ENCODE data around the gene EVL.
"Not testable (repeated sequence)": the region's sequence is repeated elsewhere in the genome, so short reads cannot be mapped to it uniquely, and the experiment has no call there.

Gene EVL

GRCh38 chr14:100157548-100158232 is 92.5 kb downstream of the EVL start:
- not testable (repeated sequence) for DNase-seq (ENCODE audit: low spot score in 2 of 2); H3K36me3 Mint-ChIP-seq; H3K9me3 Mint-ChIP-seq; H3K27me3 Mint-ChIP-seq
- H3K4me3 Mint-ChIP-seq, result peak overlapping the region; percentile 77
- peak overlapping the region; percentile 76 for H3K27ac Mint-ChIP-seq
- ATAC-seq (ENCODE audit: low read depth), result peak; percentile 42
- peaks cover 23% of the 10 kb centered on the region for H3K4me1 Mint-ChIP-seq

GRCh38 chr14:100158566-100159093 is 93.4 kb downstream of the EVL start:
- H3K27ac Mint-ChIP-seq, result no peak overlapping the region
- no peaks in the 10 kb centered on the region for H3K27me3 Mint-ChIP-seq
- DNase-seq (ENCODE audit: low spot score in 2 of 2), result peak in 1 of 2 donors; percentile 40

GRCh38 chr14:100159094-100159864 is 94.1 kb downstream of the EVL start, which contains the start of gene DEGS2:
DEGS2 (minus strand) TSS chr14:100159645; CDS start chr14:100159587, 58 bp downstream.
- H3K27ac Mint-ChIP-seq, result no peak within 1 kb of the TSS
- peaks cover 5% of the 10 kb centered on the region for H3K9me3 Mint-ChIP-seq
- no peaks in the 10 kb centered on the region for H3K27me3 Mint-ChIP-seq
- H3K4me1 Mint-ChIP-seq, result peaks cover 22% of the 10 kb centered on the region
- peaks cover 5% of the 10 kb centered on the region for H3K36me3 Mint-ChIP-seq
- peak within 1 kb of the TSS; percentile 84 for H3K4me3 Mint-ChIP-seq
- peak; percentile 78 for ATAC-seq (ENCODE audit: low read depth)
- peak; percentile 63 for DNase-seq (ENCODE audit: low spot score in 2 of 2)

More at GRCh38 chr14:100158566-100159093, 93.4 kb downstream of the EVL start:
- peaks cover 5% of the 10 kb centered on the region for H3K36me3 Mint-ChIP-seq
- H3K9me3 Mint-ChIP-seq, result peaks cover 5% of the 10 kb centered on the region
- peaks cover 22% of the 10 kb centered on the region for H3K4me1 Mint-ChIP-seq
- H3K4me3 Mint-ChIP-seq, result peak overlapping the region; percentile 77
- ATAC-seq (ENCODE audit: low read depth), result peak; percentile 17

GRCh38 chr14:100159865-100160533 is 94.8 kb downstream of the EVL start:
- H3K36me3 Mint-ChIP-seq, result peaks cover 3% of the 10 kb centered on the region
- H3K9me3 Mint-ChIP-seq, result peaks cover 3% of the 10 kb centered on the region
- peaks cover 20% of the 10 kb centered on the region for H3K4me1 Mint-ChIP-seq
- no peak overlapping the region for H3K27ac Mint-ChIP-seq
- no peaks in the 10 kb centered on the region for H3K27me3 Mint-ChIP-seq
- peak overlapping the region; percentile 75 for H3K4me3 Mint-ChIP-seq
- DNase-seq (ENCODE audit: low spot score in 2 of 2) (no peak), ATAC-seq (ENCODE audit: low read depth) (peak; percentile 26)

- DNase-seq (ENCODE audit: low spot score in 2 of 2) (no peak), ATAC-seq (ENCODE audit: low read depth) (no peak)
- Mint-ChIP-seq H3K4me1 (peaks cover 17% of the 10 kb centered on the region), H3K27me3 (no peaks in the 10 kb centered on the region), H3K36me3 (no peaks in the 10 kb centered on the region), H3K27ac (no peak overlapping the region), H3K4me3 (no peak overlapping the region), H3K9me3 (no peaks in the 10 kb centered on the region)
Observed at GRCh38 chr14:100160534-100160916, 95.3 kb downstream of the EVL start.

- DNase-seq (ENCODE audit: low spot score in 2 of 2), result no peak
- Mint-ChIP-seq H3K36me3 (no peaks in the 10 kb centered on the region), H3K27ac (peak overlapping the region; percentile 23), H3K27me3 (no peaks in the 10 kb centered on the region), H3K4me3 (peak overlapping the region; percentile 68), H3K4me1 (peaks cover 9% of the 10 kb centered on the region), H3K9me3 (no peaks in the 10 kb centered on the region)
- peak; percentile 25 for ATAC-seq (ENCODE audit: low read depth)
Observed at GRCh38 chr14:100165376-100165775, 100.2 kb downstream of the EVL start.

- no peaks in the 10 kb centered on the region for H3K36me3 Mint-ChIP-seq
- no peaks in the 10 kb centered on the region for H3K9me3 Mint-ChIP-seq
- H3K4me1 Mint-ChIP-seq, result peaks cover 12% of the 10 kb centered on the region
- H3K27ac Mint-ChIP-seq, result peak overlapping the region; percentile 78
- DNase-seq (ENCODE audit: low spot score in 2 of 2) (no peak), ATAC-seq (ENCODE audit: low read depth) (peak; percentile 36)
- peak overlapping the region; percentile 91 for H3K4me3 Mint-ChIP-seq
- no peaks in the 10 kb centered on the region for H3K27me3 Mint-ChIP-seq
Observed at GRCh38 chr14:100165831-100166440, 100.7 kb downstream of the EVL start.

GRCh38 chr14:100168506-100168905 is 103.3 kb downstream of the EVL start:
- Mint-ChIP-seq H3K4me3 (no peak overlapping the region), H3K27ac (no peak overlapping the region), H3K4me1 (peaks cover 10% of the 10 kb centered on the region), H3K36me3 (no peaks in the 10 kb centered on the region), H3K27me3 (peaks cover 7% of the 10 kb centered on the region), H3K9me3 (no peaks in the 10 kb centered on the region)
- ATAC-seq (ENCODE audit: low read depth), result no peak
- DNase-seq (ENCODE audit: low spot score in 2 of 2), result no peak

GRCh38 chr14:100170880-100171279 is 105.7 kb downstream of the EVL start:
- no peak overlapping the region for H3K27ac Mint-ChIP-seq
- peaks cover 16% of the 10 kb centered on the region for H3K27me3 Mint-ChIP-seq
- H3K9me3 Mint-ChIP-seq, result no peaks in the 10 kb centered on the region
- ATAC-seq (ENCODE audit: low read depth) (no peak), DNase-seq (ENCODE audit: low spot score in 2 of 2) (no peak)
- no peaks in the 10 kb centered on the region for H3K36me3 Mint-ChIP-seq
- peaks cover 10% of the 10 kb centered on the region for H3K4me1 Mint-ChIP-seq
- no peak overlapping the region for H3K4me3 Mint-ChIP-seq

GRCh38 chr14:100172811-100173210 is 107.6 kb downstream of the EVL start:
- H3K27ac Mint-ChIP-seq, result no peak overlapping the region
- H3K9me3 Mint-ChIP-seq, result no peaks in the 10 kb centered on the region
- H3K4me1 Mint-ChIP-seq, result peaks cover 8% of the 10 kb centered on the region
- H3K36me3 Mint-ChIP-seq, result no peaks in the 10 kb centered on the region
- no peak for ATAC-seq (ENCODE audit: low read depth)
- no peak overlapping the region for H3K4me3 Mint-ChIP-seq
- H3K27me3 Mint-ChIP-seq, result peaks cover 16% of the 10 kb centered on the region
- no peak for DNase-seq (ENCODE audit: low spot score in 2 of 2)

- peaks cover 16% of the 10 kb centered on the region for H3K27me3 Mint-ChIP-seq
- DNase-seq (ENCODE audit: low spot score in 2 of 2) (no peak), ATAC-seq (ENCODE audit: low read depth) (no peak)
- no peaks in the 10 kb centered on the region for H3K36me3 Mint-ChIP-seq
- H3K4me1 Mint-ChIP-seq, result peaks cover 8% of the 10 kb centered on the region
- no peak overlapping the region for H3K27ac Mint-ChIP-seq
- no peak overlapping the region for H3K4me3 Mint-ChIP-seq
- no peaks in the 10 kb centered on the region for H3K9me3 Mint-ChIP-seq
Observed at GRCh38 chr14:100173353-100173752, 108.1 kb downstream of the EVL start.

- H3K27ac Mint-ChIP-seq, result no peak overlapping the region
- no peak overlapping the region for H3K4me3 Mint-ChIP-seq
- H3K27me3 Mint-ChIP-seq, result peaks cover 16% of the 10 kb centered on the region
- no peaks in the 10 kb centered on the region for H3K9me3 Mint-ChIP-seq
- no peaks in the 10 kb centered on the region for H3K36me3 Mint-ChIP-seq
- DNase-seq (ENCODE audit: low spot score in 2 of 2) (no peak), ATAC-seq (ENCODE audit: low read depth) (no peak)
- peaks cover 2% of the 10 kb centered on the region for H3K4me1 Mint-ChIP-seq
Observed at GRCh38 chr14:100176811-100177327, 111.6 kb downstream of the EVL start.

GRCh38 chr14:100178691-100179090 is 113.5 kb downstream of the EVL start:
- no peak for ATAC-seq (ENCODE audit: low read depth)

More at GRCh38 chr14:100178691-100179090, 113.5 kb downstream of the EVL start:
- H3K4me1 Mint-ChIP-seq, result peaks cover 2% of the 10 kb centered on the region
- no peak for DNase-seq (ENCODE audit: low spot score in 2 of 2)
- no peak overlapping the region for H3K4me3 Mint-ChIP-seq
- H3K27ac Mint-ChIP-seq, result no peak overlapping the region
- H3K9me3 Mint-ChIP-seq, result no peaks in the 10 kb centered on the region
- H3K27me3 Mint-ChIP-seq, result peaks cover 8% of the 10 kb centered on the region
- H3K36me3 Mint-ChIP-seq, result no peaks in the 10 kb centered on the region

Measured in memory B cell (primary cell).